ENCODE data around the gene EHD1.
"Not testable (repeated sequence)": the region's sequence is repeated elsewhere in the genome, so short reads cannot be mapped to it uniquely, and the experiment has no call there.

EHD1 gene

GRCh38 chr11:64823568-64824119 is 54.8 kb downstream of the EHD1 start:
- no peak for DNase-seq

GRCh38 chr11:64817476-64817875 is 60.9 kb downstream of the EHD1 start:
- no peak for DNase-seq

- DNase-seq = not testable (repeated sequence)
Observed at GRCh38 chr11:64815433-64815832, 63.0 kb downstream of the EHD1 start.

- no peak for DNase-seq
Observed at GRCh38 chr11:64814712-64815187, 63.7 kb downstream of the EHD1 start.

GRCh38 chr11:64813826-64814225 is 64.6 kb downstream of the EHD1 start:
- no peak for DNase-seq

- no peak for DNase-seq
Observed at GRCh38 chr11:64810891-64811272, 67.5 kb downstream of the EHD1 start.

GRCh38 chr11:64810271-64810890 is 68.0 kb downstream of the EHD1 start, which contains the start of gene MEN1:
MEN1 (minus strand) TSS chr11:64810551; CDS start chr11:64810109, 442 bp downstream.
- peak; percentile 92 for DNase-seq

GRCh38 chr11:64809781-64810241 is 68.6 kb downstream of the EHD1 start:
- peak; percentile 50 for DNase-seq

- DNase-seq = no peak
Observed at GRCh38 chr11:64805481-64805880, 72.9 kb downstream of the EHD1 start.

- no peak for DNase-seq
Observed at GRCh38 chr11:64804346-64805210, 73.8 kb downstream of the EHD1 start.

- DNase-seq = peak; percentile 29
Observed at GRCh38 chr11:64803846-64804345, 74.5 kb downstream of the EHD1 start.

- peak; percentile 91 for DNase-seq
Observed at GRCh38 chr11:64803158-64803845, 75.1 kb downstream of the EHD1 start, which contains the start of gene MAP4K2. MAP4K2 (minus strand) TSS chr11:64803214; CDS start chr11:64803149, 65 bp downstream.

- peak; percentile 60 for DNase-seq
Observed at GRCh38 chr11:64802370-64803157, 75.9 kb downstream of the EHD1 start.
